ENCODE results near the gene PKP4.
A peak's percentile ranks its signal among the peaks of the same experiment; 100 is the strongest.
"Not testable (repeated sequence)": the region's sequence is repeated elsewhere in the genome, so short reads cannot be mapped to it uniquely, and the experiment has no call there.

The PKP4 gene

GRCh38 chr2:158457092-158457825, 507 bp downstream of the PKP4 start:
- Histone ChIP-seq H3K9me3 (ENCODE audit: low read length) (no peaks in the 10 kb centered on the region), H3K9ac (ENCODE audit: low read length) (peak overlapping the region; percentile 46), H3K4me3 (ENCODE audit: low read depth in 1 of 2, low read length in 2 of 2) (peak overlapping the region; percentile 75 to 84), H3K36me3 (ENCODE audit: insufficient read depth, low read length) (no peaks in the 10 kb centered on the region), H3K27ac (ENCODE audit: low read depth, low read length) (peak overlapping the region; percentile 83), H3K4me1 (ENCODE audit: insufficient read depth, low read length) (peaks cover 10% of the 10 kb centered on the region), H3K27me3 (ENCODE audit: control insufficient read depth in 1 of 2, insufficient read depth in 2 of 2, low read length in 2 of 2) (no peaks in the 10 kb centered on the region)

- peak overlapping the region; percentile 83 for H3K27ac ChIP-seq (ENCODE audit: low read depth, low read length)
- H3K9ac ChIP-seq (ENCODE audit: low read length), result peak overlapping the region; percentile 46
- peaks cover 10% of the 10 kb centered on the region for H3K4me1 ChIP-seq (ENCODE audit: insufficient read depth, low read length)
- no peaks in the 10 kb centered on the region for H3K36me3 ChIP-seq (ENCODE audit: insufficient read depth, low read length)
- peak overlapping the region; percentile 75 to 84 for H3K4me3 ChIP-seq (ENCODE audit: low read depth in 1 of 2, low read length in 2 of 2)
- H3K27me3 ChIP-seq (ENCODE audit: control insufficient read depth in 1 of 2, insufficient read depth in 2 of 2, low read length in 2 of 2), result no peaks in the 10 kb centered on the region
- no peaks in the 10 kb centered on the region for H3K9me3 ChIP-seq (ENCODE audit: low read length)
These were observed 1.3 kb downstream of the PKP4 start for GRCh38 chr2:158457826-158458616.

- peak overlapping the region; percentile 75 to 84 for H3K4me3 ChIP-seq (ENCODE audit: low read depth in 1 of 2, low read length in 2 of 2)
- no peak overlapping the region for H3K27ac ChIP-seq (ENCODE audit: low read depth, low read length)
- no peak overlapping the region for H3K9ac ChIP-seq (ENCODE audit: low read length)
- H3K36me3 ChIP-seq (ENCODE audit: insufficient read depth, low read length), result no peaks in the 10 kb centered on the region
- H3K9me3 ChIP-seq (ENCODE audit: low read length), result no peaks in the 10 kb centered on the region
- H3K27me3 ChIP-seq (ENCODE audit: control insufficient read depth in 1 of 2, insufficient read depth in 2 of 2, low read length in 2 of 2), result no peaks in the 10 kb centered on the region
- H3K4me1 ChIP-seq (ENCODE audit: insufficient read depth, low read length), result peaks cover 10% of the 10 kb centered on the region
These were observed 1.8 kb downstream of the PKP4 start for GRCh38 chr2:158458617-158458920.

GRCh38 chr2:158459161-158460003, 2.6 kb downstream of the PKP4 start:
- Histone ChIP-seq H3K9ac (ENCODE audit: low read length) (no peak overlapping the region), H3K9me3 (ENCODE audit: low read length) (no peaks in the 10 kb centered on the region), H3K27ac (ENCODE audit: low read depth, low read length) (no peak overlapping the region), H3K36me3 (ENCODE audit: insufficient read depth, low read length) (no peaks in the 10 kb centered on the region), H3K4me1 (ENCODE audit: insufficient read depth, low read length) (peaks cover 10% of the 10 kb centered on the region), H3K4me3 (ENCODE audit: low read depth in 1 of 2, low read length in 2 of 2) (peak overlapping the region in 1 of 2 donors; percentile 75), H3K27me3 (ENCODE audit: control insufficient read depth in 1 of 2, insufficient read depth in 2 of 2, low read length in 2 of 2) (no peaks in the 10 kb centered on the region)

- Histone ChIP-seq H3K36me3 (ENCODE audit: insufficient read depth, low read length) (no peaks in the 10 kb centered on the region), H3K4me1 (ENCODE audit: insufficient read depth, low read length) (peaks cover 10% of the 10 kb centered on the region), H3K4me3 (ENCODE audit: low read depth in 1 of 2, low read length in 2 of 2) (no peak overlapping the region), H3K27me3 (ENCODE audit: control insufficient read depth in 1 of 2, insufficient read depth in 2 of 2, low read length in 2 of 2) (no peaks in the 10 kb centered on the region), H3K9ac (ENCODE audit: low read length) (no peak overlapping the region), H3K9me3 (ENCODE audit: low read length) (no peaks in the 10 kb centered on the region), H3K27ac (ENCODE audit: low read depth, low read length) (no peak overlapping the region)
These were observed 4.0 kb downstream of the PKP4 start for GRCh38 chr2:158460632-158461297.

GRCh38 chr2:158463496-158464095, 6.8 kb downstream of the PKP4 start:
- no peak overlapping the region for H3K9ac ChIP-seq (ENCODE audit: low read length)
- no peaks in the 10 kb centered on the region for H3K27me3 ChIP-seq (ENCODE audit: control insufficient read depth in 1 of 2, insufficient read depth in 2 of 2, low read length in 2 of 2)
- no peaks in the 10 kb centered on the region for H3K36me3 ChIP-seq (ENCODE audit: insufficient read depth, low read length)
- no peak overlapping the region for H3K4me3 ChIP-seq (ENCODE audit: low read depth in 1 of 2, low read length in 2 of 2)
- no peak overlapping the region for H3K27ac ChIP-seq (ENCODE audit: low read depth, low read length)
- H3K4me1 ChIP-seq (ENCODE audit: insufficient read depth, low read length), result peaks cover 5% of the 10 kb centered on the region
- no peaks in the 10 kb centered on the region for H3K9me3 ChIP-seq (ENCODE audit: low read length)

- no peaks in the 10 kb centered on the region for H3K9me3 ChIP-seq (ENCODE audit: low read length)
- no peak overlapping the region for H3K27ac ChIP-seq (ENCODE audit: low read depth, low read length)
- no peak overlapping the region for H3K9ac ChIP-seq (ENCODE audit: low read length)
- H3K27me3 ChIP-seq (ENCODE audit: control insufficient read depth in 1 of 2, insufficient read depth in 2 of 2, low read length in 2 of 2), result no peaks in the 10 kb centered on the region
- no peaks in the 10 kb centered on the region for H3K36me3 ChIP-seq (ENCODE audit: insufficient read depth, low read length)
- H3K4me3 ChIP-seq (ENCODE audit: low read depth in 1 of 2, low read length in 2 of 2), result no peak overlapping the region
- H3K4me1 ChIP-seq (ENCODE audit: insufficient read depth, low read length), result peaks cover 2% of the 10 kb centered on the region
These were observed 7.9 kb downstream of the PKP4 start for GRCh38 chr2:158464426-158465281.

GRCh38 chr2:158467248-158467647, 10.5 kb downstream of the PKP4 start:
- H3K9ac ChIP-seq (ENCODE audit: low read length), result no peak overlapping the region
- no peaks in the 10 kb centered on the region for H3K27me3 ChIP-seq (ENCODE audit: control insufficient read depth in 1 of 2, insufficient read depth in 2 of 2, low read length in 2 of 2)
- no peak overlapping the region for H3K27ac ChIP-seq (ENCODE audit: low read depth, low read length)
- no peaks in the 10 kb centered on the region for H3K36me3 ChIP-seq (ENCODE audit: insufficient read depth, low read length)
- no peak overlapping the region for H3K4me3 ChIP-seq (ENCODE audit: low read depth in 1 of 2, low read length in 2 of 2)
- no peaks in the 10 kb centered on the region for H3K4me1 ChIP-seq (ENCODE audit: insufficient read depth, low read length)
- no peaks in the 10 kb centered on the region for H3K9me3 ChIP-seq (ENCODE audit: low read length)

GRCh38 chr2:158472829-158473228, 16.1 kb downstream of the PKP4 start:
- H3K4me1 ChIP-seq (ENCODE audit: insufficient read depth, low read length); H3K4me3 ChIP-seq (ENCODE audit: low read depth in 1 of 2, low read length in 2 of 2); H3K36me3 ChIP-seq (ENCODE audit: insufficient read depth, low read length); H3K27ac ChIP-seq (ENCODE audit: low read depth, low read length); H3K27me3 ChIP-seq (ENCODE audit: control insufficient read depth in 1 of 2, insufficient read depth in 2 of 2, low read length in 2 of 2); H3K9me3 ChIP-seq (ENCODE audit: low read length); H3K9ac ChIP-seq (ENCODE audit: low read length): not testable (repeated sequence)

- H3K4me1 ChIP-seq (ENCODE audit: insufficient read depth, low read length); H3K27me3 ChIP-seq (ENCODE audit: control insufficient read depth in 1 of 2, insufficient read depth in 2 of 2, low read length in 2 of 2); H3K9ac ChIP-seq (ENCODE audit: low read length); H3K27ac ChIP-seq (ENCODE audit: low read depth, low read length); H3K9me3 ChIP-seq (ENCODE audit: low read length); H3K4me3 ChIP-seq (ENCODE audit: low read depth in 1 of 2, low read length in 2 of 2); H3K36me3 ChIP-seq (ENCODE audit: insufficient read depth, low read length): not testable (repeated sequence)
These were observed 16.5 kb downstream of the PKP4 start for GRCh38 chr2:158473300-158473699.
